ENCODE results near the gene FAM98C. TPM values are rescaled to one million over a fixed set of nuclear protein-coding genes. Genes with fewer than 3 reads are reported as not detected.
"Not testable (repeated sequence)": the region's sequence is repeated elsewhere in the genome, so short reads cannot be mapped to it uniquely, and the experiment has no call there.

The FAM98C gene
- total and polyA plus RNA-seq, 2 donors = 5.1 to 27.9 TPM

DNA sequence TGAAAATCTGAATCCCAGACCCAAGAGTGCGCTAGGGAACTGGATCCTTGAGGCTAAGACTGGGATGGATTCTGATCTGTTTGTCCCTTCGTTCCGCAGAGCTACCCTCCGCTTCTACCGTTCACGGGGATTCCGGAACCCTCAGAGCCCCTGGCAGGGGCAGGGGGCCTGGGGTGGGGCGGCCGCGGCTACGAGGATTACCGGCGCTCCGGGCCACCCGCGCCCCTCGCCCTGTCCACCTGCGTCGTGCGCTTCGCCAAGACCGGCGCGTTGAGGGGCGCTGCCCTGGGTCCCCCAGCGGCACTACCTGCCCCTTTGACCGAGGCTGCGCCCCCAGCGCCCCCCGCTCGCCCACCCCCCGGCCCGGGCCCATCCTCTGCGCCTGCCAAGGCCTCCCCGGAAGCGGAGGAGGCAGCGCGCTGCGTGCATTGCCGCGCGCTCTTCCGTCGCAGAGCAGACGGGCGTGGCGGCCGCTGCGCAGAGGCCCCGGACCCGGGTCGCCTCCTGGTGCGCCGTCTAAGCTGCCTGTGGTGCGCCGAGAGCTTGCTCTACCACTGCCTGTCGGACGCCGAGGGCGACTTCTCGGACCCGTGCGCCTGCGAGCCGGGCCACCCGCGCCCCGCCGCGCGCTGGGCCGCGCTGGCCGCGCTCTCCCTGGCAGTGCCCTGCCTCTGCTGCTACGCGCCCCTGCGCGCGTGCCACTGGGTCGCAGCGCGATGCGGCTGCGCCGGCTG lies 7.3 kb upstream of the FAM98C start:
- peak overlapping the region; percentile 9 for H3K4me3 ChIP-seq (ENCODE audit: low read depth, low read length)

DNA sequence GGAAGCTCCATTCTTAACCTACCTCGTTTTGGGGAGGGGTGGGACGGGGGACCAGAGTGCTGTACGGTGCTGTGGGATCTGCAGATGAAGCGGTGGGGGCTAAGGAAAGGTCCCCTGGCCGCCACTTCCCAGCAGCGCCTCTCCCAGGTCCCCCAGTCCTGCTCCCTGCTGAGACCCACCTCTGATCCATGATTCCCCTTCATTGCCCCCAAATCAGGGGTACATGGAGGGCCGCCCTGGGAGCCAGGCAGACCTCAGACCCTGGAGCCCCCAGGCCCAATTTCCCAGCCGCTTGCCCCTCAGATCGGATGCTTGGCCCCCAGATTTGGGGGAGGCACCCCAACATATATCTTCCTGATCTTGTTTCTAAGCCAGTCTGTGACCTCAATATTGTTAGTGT lies 3.8 kb upstream of the FAM98C start:
- H3K4me1 ChIP-seq (ENCODE audit: insufficient read depth) = no peaks in the 10 kb centered on the region
- no peak overlapping the region for H3K4me3 ChIP-seq (ENCODE audit: low read depth, low read length)
- no peak for DNase-seq (ENCODE audit: extremely low spot score)
- no peak overlapping the region for H3K27ac ChIP-seq (ENCODE audit: low read depth)
- H3K36me3 ChIP-seq (ENCODE audit: insufficient read depth) = no peaks in the 10 kb centered on the region
- 55% methylated on average over 9 of the region's 9 CpGs for WGBS

More for the DNA sequence above, 7.3 kb upstream of the FAM98C start:
- 4% methylated on average over 86 of the region's 86 CpGs for WGBS
- no peaks in the 10 kb centered on the region for H3K4me1 ChIP-seq (ENCODE audit: insufficient read depth)
- no peak overlapping the region for H3K27ac ChIP-seq (ENCODE audit: low read depth)
- H3K36me3 ChIP-seq (ENCODE audit: insufficient read depth) = no peaks in the 10 kb centered on the region
- no peak for DNase-seq (ENCODE audit: extremely low spot score)

DNA sequence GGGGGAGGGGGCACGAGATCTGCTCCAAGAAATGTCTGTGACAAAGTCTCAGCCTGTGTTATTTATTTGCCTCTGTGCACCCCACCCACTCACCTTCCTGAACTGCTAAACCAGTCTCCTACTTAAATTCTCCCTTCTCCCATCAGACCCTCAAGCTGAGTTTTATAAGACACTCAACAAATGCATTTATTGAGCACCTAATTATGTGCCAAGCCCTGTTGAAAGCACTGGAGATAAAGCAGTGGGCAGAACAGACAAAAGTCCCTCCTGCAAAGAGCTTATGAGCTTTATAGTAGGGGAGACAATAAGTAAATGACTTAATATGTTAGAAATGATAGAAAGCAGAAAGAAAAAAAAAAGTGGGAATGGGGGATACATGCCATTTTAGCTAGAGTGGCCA lies 3.4 kb upstream of the FAM98C start:
- no peaks in the 10 kb centered on the region for H3K4me1 ChIP-seq (ENCODE audit: insufficient read depth)
- DNase-seq (ENCODE audit: extremely low spot score) = no peak
- no peak overlapping the region for H3K4me3 ChIP-seq (ENCODE audit: low read depth, low read length)
- no peaks in the 10 kb centered on the region for H3K36me3 ChIP-seq (ENCODE audit: insufficient read depth)
- WGBS = 64% methylated on average over 1 of the region's 1 CpG
- no peak overlapping the region for H3K27ac ChIP-seq (ENCODE audit: low read depth)

DNA sequence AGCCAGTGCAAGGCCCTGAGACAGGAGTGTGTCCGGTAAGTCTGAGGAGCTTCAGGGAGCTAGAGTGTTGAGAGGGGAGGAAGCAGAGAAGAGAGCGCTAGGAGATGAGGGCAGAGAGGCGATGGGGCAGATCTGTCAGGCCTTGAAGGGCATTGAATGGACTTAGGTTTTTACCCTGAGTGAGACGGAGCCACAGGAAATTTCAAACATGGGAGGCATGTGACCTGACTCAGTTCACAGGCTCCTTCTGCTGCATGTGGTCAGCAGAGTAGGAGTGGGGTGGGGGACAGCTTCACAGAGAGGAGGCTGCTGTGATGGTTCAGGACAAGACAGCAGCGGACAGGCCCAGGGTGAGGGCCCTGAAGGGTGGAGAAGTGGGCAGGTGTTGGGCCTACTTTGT lies 2.5 kb upstream of the FAM98C start:
- WGBS = 67% methylated on average over 5 of the region's 5 CpGs
- DNase-seq (ENCODE audit: extremely low spot score) = no peak
- H3K4me1 ChIP-seq (ENCODE audit: insufficient read depth) = no peaks in the 10 kb centered on the region
- H3K4me3 ChIP-seq (ENCODE audit: low read depth, low read length) = no peak overlapping the region
- no peak overlapping the region for H3K27ac ChIP-seq (ENCODE audit: low read depth)
- no peaks in the 10 kb centered on the region for H3K36me3 ChIP-seq (ENCODE audit: insufficient read depth)

DNA sequence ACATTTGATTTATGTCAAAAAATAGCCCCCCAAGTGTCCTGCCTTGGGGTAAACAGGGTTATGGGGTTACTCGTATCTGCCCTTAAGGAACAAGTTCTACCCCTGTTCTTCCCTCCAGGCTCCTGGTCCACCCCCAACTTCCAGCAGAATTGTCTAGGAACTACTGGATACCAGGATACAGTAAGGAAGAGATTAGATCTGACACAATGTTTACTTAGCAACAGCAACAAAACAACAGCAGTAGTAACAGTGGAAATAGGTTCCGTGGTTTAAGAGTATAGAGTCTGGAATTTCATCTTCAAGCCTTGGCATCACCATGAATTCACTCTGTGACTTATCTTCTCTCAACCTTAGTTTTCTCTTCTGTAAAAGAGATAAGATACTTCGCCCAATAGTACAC lies 1.7 kb upstream of the FAM98C start:
- no peak overlapping the region for H3K4me3 ChIP-seq (ENCODE audit: low read depth, low read length)
- H3K36me3 ChIP-seq (ENCODE audit: insufficient read depth) = no peaks in the 10 kb centered on the region
- DNase-seq (ENCODE audit: extremely low spot score) = no peak
- H3K4me1 ChIP-seq (ENCODE audit: insufficient read depth) = no peaks in the 10 kb centered on the region
- 61% methylated on average over 3 of the region's 3 CpGs for WGBS
- no peak overlapping the region for H3K27ac ChIP-seq (ENCODE audit: low read depth)

DNA sequence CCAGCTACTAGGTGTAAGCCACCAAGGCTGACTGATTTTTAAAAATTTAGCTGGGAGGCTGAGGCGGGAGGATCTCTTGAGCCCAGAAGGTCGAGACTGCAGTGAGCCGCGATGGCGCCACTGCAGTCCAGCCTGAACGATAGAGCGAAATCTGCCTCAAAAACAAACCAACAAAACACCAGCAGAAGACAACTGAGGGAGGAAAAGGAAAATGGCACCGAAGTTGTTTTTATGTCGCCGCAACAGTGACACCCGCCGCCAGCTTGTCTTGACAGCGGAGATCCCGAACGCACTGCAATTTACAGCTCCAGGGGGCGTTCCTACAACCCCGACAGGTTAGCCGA lies 298 bp upstream of the FAM98C start:
- Histone ChIP-seq H3K36me3 (ENCODE audit: insufficient read depth) (peaks cover 3% of the 10 kb centered on the region), H3K4me3 (ENCODE audit: low read depth, low read length) (peak overlapping the region; percentile 2), H3K27ac (ENCODE audit: low read depth) (no peak overlapping the region), H3K4me1 (ENCODE audit: insufficient read depth) (no peaks in the 10 kb centered on the region)
- 2% methylated on average over 18 of the region's 18 CpGs for WGBS
- DNase-seq (ENCODE audit: extremely low spot score) = no peak

DNA sequence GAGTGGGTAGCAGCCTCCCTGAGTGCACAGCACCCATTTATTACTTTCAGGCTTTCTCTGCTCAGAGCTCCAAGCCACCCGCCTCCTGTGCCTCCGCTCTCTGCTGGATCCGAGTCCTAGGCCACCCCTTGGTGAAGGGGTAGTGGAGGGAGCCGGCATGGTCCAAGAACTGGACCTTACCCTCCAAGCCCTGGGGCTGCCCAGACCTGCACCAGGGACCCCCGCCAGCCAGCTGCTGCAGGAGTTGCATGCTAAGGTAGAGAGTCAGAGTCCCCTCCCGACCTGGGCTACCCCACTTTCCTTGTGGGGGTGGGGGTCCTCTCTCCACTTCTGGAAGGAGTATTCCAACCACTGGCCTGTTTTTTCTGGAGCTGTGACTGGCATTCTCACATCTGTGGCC lies 2.0 kb downstream of the FAM98C start:
- H3K36me3 ChIP-seq (ENCODE audit: insufficient read depth) = peaks cover 3% of the 10 kb centered on the region
- no peak overlapping the region for H3K27ac ChIP-seq (ENCODE audit: low read depth)
- no peak for DNase-seq (ENCODE audit: extremely low spot score)
- no peak overlapping the region for H3K4me3 ChIP-seq (ENCODE audit: low read depth, low read length)
- H3K4me1 ChIP-seq (ENCODE audit: insufficient read depth) = no peaks in the 10 kb centered on the region
- 93% methylated on average over 6 of the region's 6 CpGs for WGBS

DNA sequence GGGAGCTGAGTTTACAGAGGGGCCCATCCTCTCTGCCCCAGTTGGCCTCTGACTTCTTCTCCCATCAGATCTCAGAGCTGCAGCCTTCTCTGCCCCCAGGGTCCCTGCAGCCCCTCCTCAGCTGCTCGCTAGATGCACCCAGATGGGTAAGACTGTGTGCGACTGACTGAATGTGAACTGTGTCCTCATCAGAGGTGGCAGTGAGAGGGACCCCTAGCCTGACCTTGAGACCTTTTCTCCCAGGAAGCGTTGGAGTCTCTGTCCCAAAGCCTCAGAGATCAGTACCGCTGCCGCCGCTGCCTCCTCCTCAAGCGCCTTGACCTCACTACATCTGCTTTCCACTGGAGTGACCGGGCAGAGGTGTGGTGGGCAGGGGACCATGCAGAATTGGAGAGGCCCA lies 2.4 kb downstream of the FAM98C start:
- no peak overlapping the region for H3K4me3 ChIP-seq (ENCODE audit: low read depth, low read length)
- H3K36me3 ChIP-seq (ENCODE audit: insufficient read depth) = peaks cover 3% of the 10 kb centered on the region
- 90% methylated on average over 8 of the region's 8 CpGs for WGBS
- H3K27ac ChIP-seq (ENCODE audit: low read depth) = no peak overlapping the region
- no peak for DNase-seq (ENCODE audit: extremely low spot score)
- no peaks in the 10 kb centered on the region for H3K4me1 ChIP-seq (ENCODE audit: insufficient read depth)

DNA sequence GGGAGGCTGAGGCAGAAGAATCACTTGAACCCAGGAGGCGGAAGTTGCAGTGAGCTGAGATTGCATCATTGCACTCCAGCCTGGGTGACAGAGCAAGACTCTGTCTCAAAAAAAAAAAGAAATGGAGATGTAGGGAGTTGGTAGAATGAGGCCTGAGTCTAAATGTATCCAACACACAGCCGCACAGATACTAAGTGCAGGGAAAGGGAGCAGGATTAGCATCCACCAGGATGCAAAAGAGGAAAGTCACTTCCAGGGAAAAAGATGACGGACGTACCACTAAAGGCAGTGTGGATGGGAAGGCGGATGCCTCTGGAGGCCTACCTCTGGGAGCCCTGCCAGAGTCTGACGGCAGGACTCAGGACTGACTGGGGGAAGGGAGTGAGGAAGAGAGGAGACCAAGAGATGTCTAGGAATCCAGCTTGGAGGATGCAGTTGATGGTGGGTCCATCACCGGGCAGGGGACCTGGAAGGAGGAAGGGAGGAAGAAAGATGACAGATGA lies 6.8 kb downstream of the FAM98C start:
- no peaks in the 10 kb centered on the region for H3K4me1 ChIP-seq (ENCODE audit: insufficient read depth)
- WGBS = 43% methylated on average over 7 of the region's 7 CpGs
- no peak for DNase-seq (ENCODE audit: extremely low spot score)
- no peak overlapping the region for H3K4me3 ChIP-seq (ENCODE audit: low read depth, low read length)
- no peak overlapping the region for H3K27ac ChIP-seq (ENCODE audit: low read depth)
- peaks cover 3% of the 10 kb centered on the region for H3K36me3 ChIP-seq (ENCODE audit: insufficient read depth)

DNA sequence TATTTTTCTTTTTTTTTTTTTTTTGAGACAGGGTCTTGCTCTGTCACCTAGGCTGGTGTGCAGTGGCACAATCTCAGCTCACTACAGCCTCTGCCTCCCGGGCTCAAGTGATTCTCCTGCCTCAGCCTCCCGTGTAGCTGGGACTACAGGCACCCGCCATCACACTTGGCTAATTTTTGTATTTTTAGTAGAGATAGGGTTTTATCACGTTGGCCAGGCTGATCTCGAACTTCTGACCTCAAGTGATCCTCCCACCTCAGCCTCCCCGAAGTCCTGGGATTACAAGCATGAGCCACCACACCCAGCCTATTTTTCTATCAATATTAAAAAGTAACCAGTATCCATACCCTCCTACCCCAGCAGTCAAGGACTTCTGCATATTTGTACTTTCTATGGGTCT lies 7.5 kb downstream of the FAM98C start:
- 79% methylated on average over 6 of the region's 6 CpGs for WGBS
- DNase-seq (ENCODE audit: extremely low spot score); H3K4me3 ChIP-seq (ENCODE audit: low read depth, low read length); H3K36me3 ChIP-seq (ENCODE audit: insufficient read depth); H3K27ac ChIP-seq (ENCODE audit: low read depth); H3K4me1 ChIP-seq (ENCODE audit: insufficient read depth): not testable (repeated sequence)

DNA sequence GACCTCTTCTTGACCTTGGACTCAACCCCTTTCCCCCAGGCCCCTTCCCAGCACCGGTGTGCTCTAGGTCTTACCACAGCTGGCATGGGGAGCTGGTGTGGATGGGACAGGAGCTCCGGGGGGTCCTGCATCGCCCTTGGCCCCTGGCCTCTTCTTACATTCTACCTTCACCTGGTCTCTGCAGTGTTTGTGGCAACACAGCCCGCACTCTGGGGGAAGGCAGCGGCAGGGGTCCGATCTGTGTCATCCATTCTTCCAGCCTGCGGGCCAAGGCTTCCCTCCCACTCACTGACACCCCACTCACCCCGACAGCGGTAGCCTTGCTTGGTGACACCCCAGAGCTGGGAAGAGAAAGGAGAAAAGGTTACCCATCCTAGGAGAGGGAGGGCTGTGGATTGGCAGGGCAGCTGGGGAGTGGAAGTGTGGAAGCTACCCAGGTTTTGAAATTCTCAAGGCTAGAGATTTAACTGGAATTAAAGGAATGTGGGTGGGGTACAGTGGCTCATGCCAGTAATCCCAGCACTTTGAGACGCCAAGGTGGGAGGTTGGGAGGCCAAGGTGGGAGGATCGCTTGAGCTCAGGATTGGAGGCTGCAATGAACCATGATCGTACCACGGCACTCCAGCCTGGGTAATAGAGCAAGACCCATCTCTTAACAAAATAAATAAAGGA lies 8.3 kb downstream of the FAM98C start:
- H3K4me3 ChIP-seq (ENCODE audit: low read depth, low read length) = no peak overlapping the region
- WGBS = 84% methylated on average over 13 of the region's 13 CpGs

DNA sequence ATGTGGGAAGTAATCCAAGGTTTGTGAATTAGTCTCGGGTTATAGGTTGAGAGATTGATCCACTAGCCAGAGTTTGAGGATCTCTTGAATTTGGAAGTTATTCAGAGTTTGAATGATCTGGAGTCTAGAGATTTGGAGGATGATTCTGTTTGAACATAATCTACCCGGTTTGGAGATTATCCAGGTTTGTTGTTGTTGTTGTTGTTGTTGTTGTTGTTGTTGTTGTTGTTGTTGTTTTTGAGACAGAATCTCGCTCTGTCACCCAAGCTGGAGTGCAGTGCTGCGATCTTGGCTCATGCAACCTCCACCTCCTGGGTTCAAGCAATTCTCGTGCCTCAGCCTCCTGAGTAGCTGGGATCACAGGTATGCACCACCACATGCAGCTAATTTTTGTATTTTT lies 9.0 kb downstream of the FAM98C start:
- DNase-seq (ENCODE audit: extremely low spot score); H3K4me1 ChIP-seq (ENCODE audit: insufficient read depth); H3K27ac ChIP-seq (ENCODE audit: low read depth); H3K36me3 ChIP-seq (ENCODE audit: insufficient read depth); H3K4me3 ChIP-seq (ENCODE audit: low read depth, low read length): not testable (repeated sequence)
- WGBS = 92% methylated on average over 5 of the region's 5 CpGs

More for the DNA sequence above, 8.3 kb downstream of the FAM98C start:
- no peak overlapping the region for H3K27ac ChIP-seq (ENCODE audit: low read depth)
- DNase-seq (ENCODE audit: extremely low spot score) = no peak
- peaks cover 3% of the 10 kb centered on the region for H3K36me3 ChIP-seq (ENCODE audit: insufficient read depth)
- H3K4me1 ChIP-seq (ENCODE audit: insufficient read depth) = no peaks in the 10 kb centered on the region

DNA sequence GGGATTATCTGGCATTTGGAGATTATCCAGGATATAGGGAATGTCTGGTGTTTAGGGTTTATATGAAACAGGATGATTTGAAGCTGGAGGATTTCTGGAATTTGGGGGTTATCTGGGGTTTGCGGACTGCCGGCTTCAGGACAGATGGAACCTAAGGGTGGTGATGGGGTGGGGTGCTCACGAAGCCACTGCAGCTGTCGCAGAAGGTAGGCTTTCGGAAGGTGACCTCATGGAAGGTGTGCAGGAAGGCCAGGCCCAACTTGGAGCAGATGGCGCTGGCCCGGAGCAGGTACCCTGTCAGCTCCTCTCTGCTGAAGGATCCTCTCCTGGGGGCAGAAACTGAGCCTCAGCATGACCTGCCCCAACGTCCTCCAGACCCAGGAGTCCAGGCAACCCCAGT lies 9.6 kb downstream of the FAM98C start:
- no peak for DNase-seq (ENCODE audit: extremely low spot score)
- H3K4me3 ChIP-seq (ENCODE audit: low read depth, low read length) = no peak overlapping the region
- no peaks in the 10 kb centered on the region for H3K4me1 ChIP-seq (ENCODE audit: insufficient read depth)
- WGBS = 82% methylated on average over 8 of the region's 8 CpGs
- H3K36me3 ChIP-seq (ENCODE audit: insufficient read depth) = no peaks in the 10 kb centered on the region
- no peak overlapping the region for H3K27ac ChIP-seq (ENCODE audit: low read depth)

DNA sequence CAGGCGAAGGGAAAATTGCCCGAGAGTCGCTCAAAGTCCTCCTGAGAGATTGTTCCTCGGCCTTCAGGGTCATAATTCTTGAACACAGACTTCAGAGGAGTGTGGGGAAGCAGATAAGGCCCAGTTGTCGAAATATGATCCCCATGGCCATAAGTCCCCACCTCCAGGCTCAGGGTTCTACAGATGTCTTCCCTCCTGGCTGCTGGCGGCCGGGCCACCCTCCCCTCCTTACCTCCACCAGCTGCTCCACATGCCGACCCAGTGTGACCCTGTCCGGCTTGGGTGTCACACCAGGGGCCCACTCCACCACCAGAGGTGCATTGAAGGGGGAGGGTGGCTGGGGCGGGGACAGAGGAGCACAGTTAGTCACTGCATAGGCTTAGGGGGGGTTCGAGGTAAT lies 10.1 kb downstream of the FAM98C start:
- Histone ChIP-seq H3K36me3 (ENCODE audit: insufficient read depth) (no peaks in the 10 kb centered on the region), H3K4me1 (ENCODE audit: insufficient read depth) (no peaks in the 10 kb centered on the region), H3K4me3 (ENCODE audit: low read depth, low read length) (no peak overlapping the region), H3K27ac (ENCODE audit: low read depth) (no peak overlapping the region)
- DNase-seq (ENCODE audit: extremely low spot score) = no peak
- 55% methylated on average over 11 of the region's 11 CpGs for WGBS

Data from urinary bladder (tissue), 4 donors.